T47D (cell line): ENCODE measurements around the gene KCNAB1.
A peak's percentile ranks its signal among the peaks of the same experiment; 100 is the strongest.

ENCODE experiments used
- DNase-seq, 2 experiments: peaks; one replicate each; pipeline versions ENCODE4 v3.0.0 to v3.0.0-alpha.2; 2011 to 2012; ENCODE audit warnings: low read depth in 1 of 2, low spot score in 1 of 2
- JUND ChIP-seq: IDR thresholded peaks from 2 replicates; pipeline ENCODE4 v1.6.1; 2012; ENCODE audit warnings: low read depth
- in situ Hi-C: cut with HindIII; loops from 2 replicates; pipeline ENCODE4 v1.10.0; 2016; ENCODE audit warnings: low sequenced_read_pairs, low pct_unique_long_range_greater_than_20kb

The KCNAB1 gene

DNA sequence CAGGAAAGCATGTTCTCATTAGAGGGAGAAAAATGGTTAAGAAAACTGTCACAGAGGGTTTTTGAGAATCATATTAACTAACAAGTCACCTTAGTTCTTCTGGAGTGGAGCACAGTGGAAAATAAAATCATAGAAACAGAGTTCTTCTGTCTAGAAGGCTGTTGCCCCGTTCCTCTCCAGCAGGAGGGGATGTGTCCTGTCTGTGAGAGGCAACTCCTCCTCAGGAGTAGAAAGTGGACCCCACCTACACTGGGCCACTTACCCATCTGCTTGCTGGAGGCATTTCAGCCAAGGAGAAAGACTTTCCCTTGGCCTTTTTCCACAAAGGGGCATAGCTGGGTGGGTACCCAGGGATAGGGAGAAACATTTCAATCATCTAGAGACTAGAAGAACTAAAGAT is 327.9 kb downstream of the KCNAB1 start:
- in situ Hi-C loops = no loop called here
- no peak for TF ChIP-seq JUND
- DNase-seq = peak in 1 of 2 experiments; percentile 42

- in situ Hi-C loops = no loop called here
- DNase-seq = peak; percentile 39 to 71
- no peak for TF ChIP-seq JUND
Measured at GRCh38 chr3:156449710-156450574, 329.6 kb downstream of the KCNAB1 start.

GRCh38 chr3:156455839-156456238 is 335.5 kb downstream of the KCNAB1 start:
- no peak for TF ChIP-seq JUND
- in situ Hi-C loops = no loop called here
- no peak for DNase-seq

DNA sequence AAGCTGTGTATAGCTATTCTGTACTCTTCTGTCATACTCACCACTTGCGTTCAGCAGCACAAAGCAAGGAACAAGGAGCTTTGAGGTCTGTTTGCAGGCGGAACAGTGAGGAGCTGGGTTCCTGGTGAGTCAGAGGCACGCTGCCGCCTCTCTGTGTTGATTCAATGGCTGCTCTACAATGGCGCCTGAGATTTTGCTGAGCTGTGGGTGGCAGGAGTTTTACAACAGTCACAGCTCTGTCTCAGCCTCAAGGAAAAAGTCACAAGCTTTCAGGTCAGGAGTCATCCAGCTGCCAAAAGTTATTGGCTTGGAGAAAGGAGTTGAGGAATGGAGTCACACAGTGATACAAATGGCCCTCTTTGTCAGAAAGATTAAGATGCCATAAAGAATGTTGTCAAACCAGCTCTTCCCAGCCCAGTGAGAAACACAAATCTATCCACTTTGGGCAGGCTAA is 336.4 kb downstream of the KCNAB1 start:
- TF ChIP-seq JUND = no peak
- DNase-seq = peak in 1 of 2 experiments; percentile 24
- in situ Hi-C loops = no loop called here

- TF ChIP-seq JUND = no peak
- DNase-seq = peak; percentile 19 to 37
Measured at GRCh38 chr3:156459434-156459833, 339.1 kb downstream of the KCNAB1 start.

GRCh38 chr3:156460206-156460611 is 339.8 kb downstream of the KCNAB1 start:
- DNase-seq = no peak
- in situ Hi-C loops = no loop called here
- TF ChIP-seq JUND = no peak

More at GRCh38 chr3:156459434-156459833, 339.1 kb downstream of the KCNAB1 start:
- in situ Hi-C loops = no loop called here

GRCh38 chr3:156461889-156462288 is 341.5 kb downstream of the KCNAB1 start:
- in situ Hi-C loops = no loop called here
- no peak for DNase-seq
- TF ChIP-seq JUND = no peak

DNA sequence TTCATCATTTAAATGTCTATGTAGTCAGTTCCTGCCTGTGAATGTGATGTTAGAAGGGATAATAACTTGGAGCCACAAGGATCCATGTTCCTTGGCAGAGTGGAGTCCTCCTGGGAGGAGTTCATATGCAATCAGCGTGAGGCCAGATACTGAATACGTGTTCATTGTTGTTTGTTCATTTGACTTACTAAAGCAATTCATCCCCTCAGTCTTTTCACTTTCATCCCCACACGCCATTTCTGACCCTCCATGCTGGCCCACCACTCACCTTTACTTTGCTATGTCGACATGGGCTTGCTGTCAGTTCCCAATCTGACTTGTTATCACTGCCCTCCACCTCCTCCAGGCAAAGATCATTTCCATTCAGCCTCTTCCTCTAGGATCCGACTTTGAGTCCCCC is 342.7 kb downstream of the KCNAB1 start:
- TF ChIP-seq JUND = no peak
- no peak for DNase-seq
- in situ Hi-C loops = no loop called here

DNA sequence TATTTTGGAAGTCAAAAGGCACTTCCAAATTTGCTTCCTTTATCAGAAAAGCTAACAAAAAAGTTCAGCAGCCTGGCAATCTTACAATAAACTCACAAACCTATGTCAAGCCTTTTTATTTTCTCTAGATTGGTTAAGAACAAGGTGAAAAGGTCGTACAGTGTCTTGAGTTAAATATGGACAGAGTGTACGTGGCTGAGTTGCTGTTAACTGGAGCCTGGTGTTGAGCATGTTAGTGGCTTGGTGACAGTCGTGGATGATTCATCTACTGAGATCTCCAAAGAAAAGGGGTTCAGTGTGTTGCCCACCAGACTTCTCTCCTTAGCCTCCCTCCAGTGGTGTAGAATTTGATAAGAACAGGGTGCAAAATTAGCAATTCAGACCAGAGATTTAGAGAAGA is 344.8 kb downstream of the KCNAB1 start:
- no peak for DNase-seq
- in situ Hi-C loops = no loop called here
- TF ChIP-seq JUND = no peak

DNA sequence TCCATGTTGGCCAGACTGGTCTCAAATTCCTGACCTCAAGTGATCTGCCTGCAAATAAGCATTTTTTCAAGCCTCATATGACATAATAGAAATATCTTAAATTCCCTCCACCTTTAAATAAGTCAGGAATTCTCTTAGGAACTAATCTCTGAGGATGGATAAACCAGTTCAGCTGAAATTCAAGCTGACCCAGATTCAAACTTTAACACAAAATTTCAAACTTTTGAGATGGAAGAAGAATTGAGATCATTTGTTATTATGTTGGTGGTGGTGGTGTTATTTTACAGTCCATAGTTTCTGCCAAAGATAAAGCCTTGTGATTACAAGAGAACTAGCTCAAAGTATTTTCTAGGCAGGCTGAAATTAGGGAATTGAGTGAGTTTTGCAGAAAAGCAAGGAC is 349.1 kb downstream of the KCNAB1 start:
- TF ChIP-seq JUND = no peak
- DNase-seq = no peak
- in situ Hi-C loops = no loop called here

DNA sequence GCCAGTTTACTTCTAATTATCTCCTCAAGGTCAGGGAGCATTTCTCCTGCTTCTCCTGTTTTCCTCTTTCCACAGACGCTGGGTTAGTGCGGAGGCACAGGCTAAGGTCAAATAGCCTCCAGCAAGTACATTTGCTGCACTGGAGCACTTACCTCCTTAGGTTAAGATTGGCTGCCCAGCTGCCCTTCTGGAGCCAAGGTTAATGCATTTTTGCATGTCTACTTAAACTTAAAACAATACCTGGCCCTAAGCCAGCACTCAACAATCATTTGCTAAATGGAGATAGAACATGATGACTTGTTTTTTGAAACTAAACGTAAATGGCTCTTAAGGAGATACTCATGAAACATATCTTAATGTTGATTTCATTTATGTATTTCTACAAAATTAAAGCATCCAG is 351.1 kb downstream of the KCNAB1 start:
- DNase-seq = no peak
- in situ Hi-C loops = no loop called here
- no peak for TF ChIP-seq JUND

GRCh38 chr3:156472150-156472549 is 351.8 kb downstream of the KCNAB1 start:
- in situ Hi-C loops = no loop called here
- no peak for DNase-seq
- TF ChIP-seq JUND = no peak

GRCh38 chr3:156472684-156473083 is 352.3 kb downstream of the KCNAB1 start:
- DNase-seq = no peak
- TF ChIP-seq JUND = no peak
- in situ Hi-C loops = no loop called here
